A549 (cell line): ENCODE results near the gene HOXB9.

Source experiments
- BHLHE40 ChIP-seq: IDR thresholded peaks from 2 replicates; pipeline ENCODE4 v1.6.1; 2012; ENCODE audit warnings: low read depth, low read length, inconsistent platforms
- E2F6 ChIP-seq: IDR thresholded peaks from 2 replicates; pipeline ENCODE4 v1.6.1; 2012; ENCODE audit warnings: low read depth, borderline replicate concordance
- EP300 ChIP-seq, 2 experiments: fragments of >200 bp; sonication (Bioruptor Twin); formaldehyde crosslinking; IDR thresholded peaks; 2 replicates in 1 of 2; 3 replicates in 1 of 2; pipeline ENCODE4 v1.6.1; 2016 to 2017
- HOXA7 ChIP-seq: fragments of 250-450 bp; sonication (Bioruptor Pico); IDR thresholded peaks from 2 replicates; pipeline ENCODE4 v1.5.0; 2020; ENCODE audit warnings: mild to moderate bottlenecking, moderate library complexity
- POLR2A ChIP-seq: IDR thresholded peaks from 2 replicates; pipeline ENCODE4 v1.6.1; 2012; ENCODE audit warnings: mild to moderate bottlenecking, low read length
- REST ChIP-seq: fragments of 200-600 bp; sonication (generic); IDR thresholded peaks from 2 replicates; pipeline ENCODE4 v1.6.1; 2016; ENCODE audit warnings: antibody characterized with exemption, mild to moderate bottlenecking, moderate library complexity
- SREBF2 ChIP-seq: fragments of 450-650 bp; IDR thresholded peaks from 2 replicates; pipeline ENCODE4 v1.6.1; 2014; ENCODE audit warnings: mild to moderate bottlenecking, moderate library complexity
- ZFP36 ChIP-seq: fragments of 450-650 bp; IDR thresholded peaks from 2 replicates; pipeline ENCODE4 v1.6.1; 2014; ENCODE audit warnings: borderline replicate concordance; ENCODE audit not compliant: partially characterized antibody
- TF ChIP-seq, protein P1 (sequence below): fragments of >200 bp; sonication (Bioruptor Twin); formaldehyde crosslinking; IDR thresholded peaks from 3 replicates; pipeline ENCODE4 v1.5.1; 2016

GRCh38 chr17:48663134-48663924 is 37.2 kb upstream of the HOXB9 start:
- TF ChIP-seq EP300 (IDR thresholded peaks at IDR 0.05) (no peak), REST (no peak), BHLHE40 (no peak), HOXA7 (CRISPR knock-in tag) (no peak), SREBF2 (no peak), POLR2A (no peak), ZFP36 (no peak), E2F6 (no peak)
- TF ChIP-seq, protein P1, sequence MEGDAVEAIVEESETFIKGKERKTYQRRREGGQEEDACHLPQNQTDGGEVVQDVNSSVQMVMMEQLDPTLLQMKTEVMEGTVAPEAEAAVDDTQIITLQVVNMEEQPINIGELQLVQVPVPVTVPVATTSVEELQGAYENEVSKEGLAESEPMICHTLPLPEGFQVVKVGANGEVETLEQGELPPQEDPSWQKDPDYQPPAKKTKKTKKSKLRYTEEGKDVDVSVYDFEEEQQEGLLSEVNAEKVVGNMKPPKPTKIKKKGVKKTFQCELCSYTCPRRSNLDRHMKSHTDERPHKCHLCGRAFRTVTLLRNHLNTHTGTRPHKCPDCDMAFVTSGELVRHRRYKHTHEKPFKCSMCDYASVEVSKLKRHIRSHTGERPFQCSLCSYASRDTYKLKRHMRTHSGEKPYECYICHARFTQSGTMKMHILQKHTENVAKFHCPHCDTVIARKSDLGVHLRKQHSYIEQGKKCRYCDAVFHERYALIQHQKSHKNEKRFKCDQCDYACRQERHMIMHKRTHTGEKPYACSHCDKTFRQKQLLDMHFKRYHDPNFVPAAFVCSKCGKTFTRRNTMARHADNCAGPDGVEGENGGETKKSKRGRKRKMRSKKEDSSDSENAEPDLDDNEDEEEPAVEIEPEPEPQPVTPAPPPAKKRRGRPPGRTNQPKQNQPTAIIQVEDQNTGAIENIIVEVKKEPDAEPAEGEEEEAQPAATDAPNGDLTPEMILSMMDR = no peak
